HG03039 (cell line): ENCODE measurements around the gene MZT2B.
"Not testable (repeated sequence)": the region's sequence is repeated elsewhere in the genome, so short reads cannot be mapped to it uniquely, and the experiment has no call there.

Source experiments
- ATAC-seq: cut with Tn5 transposase; IDR thresholded peaks from one replicate; pipeline ENCODE4 v1.9.1; 2021; ENCODE audit warnings: mild to moderate bottlenecking, moderate library complexity; ENCODE audit not compliant: unreplicated experiment

MZT2B gene, protein sequence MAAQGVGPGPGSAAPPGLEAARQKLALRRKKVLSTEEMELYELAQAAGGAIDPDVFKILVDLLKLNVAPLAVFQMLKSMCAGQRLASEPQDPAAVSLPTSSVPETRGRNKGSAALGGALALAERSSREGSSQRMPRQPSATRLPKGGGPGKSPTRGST

GRCh38 chr2:130181880-130182682 lies at the start of gene MZT2B:
Gene MZT2B (plus strand): TSS chr2:130182262. CDS start chr2:130182283, 21 bp downstream.
- ATAC-seq: peak; percentile 77

DNA sequence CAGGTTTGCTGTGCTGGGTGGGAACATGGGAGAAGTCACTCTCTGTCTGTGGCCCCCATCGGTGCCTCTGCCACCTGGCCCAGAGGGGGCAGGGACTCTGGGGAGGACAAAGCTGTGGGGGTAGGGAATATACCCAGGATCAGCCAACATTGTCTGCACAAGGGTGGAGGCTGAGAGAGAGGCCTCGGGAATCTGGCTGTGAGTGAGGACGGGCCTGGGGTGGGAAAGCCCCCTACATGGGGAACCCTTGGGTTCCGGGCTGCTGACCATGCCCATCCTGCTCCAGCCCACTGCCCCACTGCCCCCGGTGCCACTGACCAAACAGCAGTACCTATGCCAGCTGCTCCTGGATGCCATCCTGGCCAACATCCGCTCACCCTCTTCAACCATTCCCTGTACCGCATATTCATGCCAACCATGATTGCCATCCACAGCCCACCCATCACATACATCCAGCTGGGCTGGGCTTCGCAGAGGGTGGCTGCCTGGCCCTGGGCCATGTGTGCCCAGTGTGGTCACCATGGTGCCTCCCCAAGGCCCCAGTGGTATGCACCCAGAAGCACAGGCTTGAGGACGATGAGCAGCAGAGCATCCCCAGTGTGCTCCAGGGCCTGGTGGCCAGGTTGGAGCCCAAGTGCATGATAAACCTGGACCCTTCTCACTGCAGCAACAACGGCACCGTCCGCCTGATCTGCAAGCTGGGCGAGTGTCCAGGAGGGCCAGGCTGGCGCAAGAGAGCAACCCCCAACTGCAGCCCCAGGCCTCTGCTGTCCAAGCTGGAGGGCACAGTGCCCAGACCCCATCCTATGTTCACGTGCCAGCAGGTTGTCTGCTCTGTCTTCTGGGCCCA lies 46.1 kb upstream of the MZT2B start:
- ATAC-seq: no peak

DNA sequence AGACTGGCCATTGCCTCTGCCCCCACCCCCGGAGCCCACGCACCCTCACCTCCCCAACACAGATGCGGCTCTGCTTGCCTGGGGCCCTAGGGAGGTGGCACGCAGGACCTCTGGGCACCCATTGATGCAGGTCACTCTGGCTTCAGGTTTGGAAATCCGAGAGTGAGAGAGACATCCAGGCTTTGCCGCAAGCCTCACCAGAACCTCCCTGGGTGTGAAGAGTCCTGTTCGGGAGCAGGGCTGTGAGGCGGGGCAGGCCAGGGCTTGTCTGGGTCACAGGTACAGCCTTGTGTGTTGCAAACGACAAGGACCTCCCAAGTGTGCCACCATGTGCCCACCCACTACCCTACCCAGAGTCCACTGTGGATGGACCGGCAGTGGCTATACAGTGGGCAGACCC lies 45.5 kb upstream of the MZT2B start:
- ATAC-seq: not testable (repeated sequence)

- ATAC-seq: not testable (repeated sequence)
Observed at GRCh38 chr2:130137118-130137517, 44.9 kb upstream of the MZT2B start.

DNA sequence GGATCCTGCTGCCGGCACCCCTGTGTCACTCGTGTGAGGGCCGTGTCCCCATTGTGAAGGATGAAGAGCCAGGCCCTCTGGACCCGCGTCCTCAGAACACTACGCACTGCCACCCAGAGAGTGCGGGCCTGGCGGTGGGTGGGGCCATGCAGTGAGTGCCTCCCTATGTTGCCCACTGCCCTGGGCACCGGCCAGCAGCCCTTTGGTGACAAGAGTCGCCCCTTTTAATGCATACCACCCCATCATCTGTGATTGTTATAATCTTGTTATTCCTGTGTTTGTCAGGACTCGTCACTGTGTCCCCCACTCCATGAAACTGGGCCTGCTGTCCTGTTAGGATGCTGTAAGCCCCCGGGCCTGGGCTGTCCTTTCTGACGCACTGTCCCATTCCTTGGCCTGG lies 43.7 kb upstream of the MZT2B start:
- ATAC-seq: not testable (repeated sequence)

DNA sequence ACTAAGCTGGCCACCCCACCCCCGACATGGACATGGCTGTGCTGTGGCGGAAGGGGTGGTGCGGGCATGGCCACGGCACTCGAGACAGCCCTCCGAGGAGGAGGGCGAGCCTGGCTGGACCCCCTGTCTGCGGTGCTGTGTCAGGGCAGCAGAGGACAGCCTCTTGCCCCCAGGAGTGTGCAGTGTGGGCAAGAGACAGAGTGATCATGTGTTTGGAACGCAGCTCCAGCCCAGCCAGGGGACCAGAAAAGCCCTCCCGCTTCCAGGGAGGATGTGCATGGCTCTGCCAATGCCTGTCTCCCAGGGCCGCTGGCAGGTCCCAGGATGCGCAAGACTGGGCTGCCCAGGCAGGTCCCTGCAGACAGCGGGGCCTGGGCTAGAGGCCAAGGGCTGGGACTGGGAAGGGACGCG lies 43.2 kb upstream of the MZT2B start:
- ATAC-seq: not testable (repeated sequence)

DNA sequence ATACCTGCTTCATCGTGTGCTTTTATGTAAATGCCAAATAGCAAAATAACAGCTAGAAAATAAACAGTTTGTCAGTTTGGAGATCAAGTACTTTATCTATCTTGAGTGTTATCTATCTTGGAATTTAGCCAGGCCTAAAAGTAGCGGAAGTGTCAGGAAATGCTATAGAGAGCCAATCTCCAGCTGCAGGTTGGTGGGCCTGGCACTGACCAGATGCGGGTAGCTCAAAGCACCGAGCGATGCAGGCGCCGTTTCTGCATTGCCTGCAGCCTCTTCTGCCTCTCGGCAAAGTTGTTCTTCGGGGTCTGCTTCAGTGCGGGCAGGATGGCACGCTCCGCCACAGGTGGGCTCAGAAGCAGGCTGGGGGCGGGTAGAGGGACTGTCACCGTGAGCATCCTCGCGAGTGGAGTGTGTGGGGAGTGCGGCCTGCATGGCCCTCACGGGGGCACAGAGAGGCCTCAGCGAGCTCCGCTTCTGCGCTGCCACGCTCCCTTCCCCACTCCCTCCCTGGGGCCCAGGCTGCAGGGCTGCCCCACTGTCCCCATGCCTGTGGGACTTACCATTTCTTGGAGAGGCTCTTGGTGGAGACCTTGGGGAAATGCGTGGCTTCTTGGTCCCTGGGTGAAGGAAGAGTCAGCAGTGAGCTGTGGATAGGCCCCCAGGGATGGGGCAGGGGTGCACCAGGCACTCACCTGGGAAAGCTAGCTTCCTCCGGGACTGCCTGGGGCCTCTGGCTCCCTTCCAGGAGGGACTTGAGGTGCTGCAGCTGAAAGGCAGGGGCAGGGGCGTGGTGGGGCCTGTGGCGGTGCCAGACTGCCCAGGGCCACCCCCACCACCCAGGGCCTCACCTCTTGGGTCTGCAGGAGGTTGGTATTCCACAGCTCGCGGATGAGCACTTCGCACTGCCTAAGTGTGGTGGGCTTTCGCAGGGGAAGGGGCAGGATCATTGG lies 42.5 kb upstream of the MZT2B start:
- ATAC-seq: not testable (repeated sequence)

DNA sequence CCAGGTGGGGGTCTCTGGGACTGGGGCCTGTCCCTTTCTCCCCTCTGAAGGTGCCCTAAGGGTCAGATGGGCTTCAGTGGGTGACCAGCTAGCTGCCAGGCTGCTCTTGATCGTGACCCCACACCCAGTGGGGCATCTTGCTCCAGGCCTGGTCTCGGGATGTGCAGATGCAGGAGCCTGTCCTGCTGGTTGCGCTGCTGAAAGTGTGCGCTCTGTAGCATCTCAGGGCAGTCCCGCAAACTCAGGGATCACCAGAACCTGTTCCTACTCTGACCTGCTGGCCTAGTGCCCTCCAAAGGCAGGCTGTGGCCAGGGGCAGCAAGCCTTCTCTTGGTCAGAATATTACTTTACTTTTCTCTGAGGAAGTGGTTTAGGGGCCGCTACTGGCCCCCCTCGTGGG lies 41.5 kb upstream of the MZT2B start:
- ATAC-seq: not testable (repeated sequence)

GRCh38 chr2:130141002-130141401 lies 41.1 kb upstream of the MZT2B start:
- not testable (repeated sequence) for ATAC-seq

DNA sequence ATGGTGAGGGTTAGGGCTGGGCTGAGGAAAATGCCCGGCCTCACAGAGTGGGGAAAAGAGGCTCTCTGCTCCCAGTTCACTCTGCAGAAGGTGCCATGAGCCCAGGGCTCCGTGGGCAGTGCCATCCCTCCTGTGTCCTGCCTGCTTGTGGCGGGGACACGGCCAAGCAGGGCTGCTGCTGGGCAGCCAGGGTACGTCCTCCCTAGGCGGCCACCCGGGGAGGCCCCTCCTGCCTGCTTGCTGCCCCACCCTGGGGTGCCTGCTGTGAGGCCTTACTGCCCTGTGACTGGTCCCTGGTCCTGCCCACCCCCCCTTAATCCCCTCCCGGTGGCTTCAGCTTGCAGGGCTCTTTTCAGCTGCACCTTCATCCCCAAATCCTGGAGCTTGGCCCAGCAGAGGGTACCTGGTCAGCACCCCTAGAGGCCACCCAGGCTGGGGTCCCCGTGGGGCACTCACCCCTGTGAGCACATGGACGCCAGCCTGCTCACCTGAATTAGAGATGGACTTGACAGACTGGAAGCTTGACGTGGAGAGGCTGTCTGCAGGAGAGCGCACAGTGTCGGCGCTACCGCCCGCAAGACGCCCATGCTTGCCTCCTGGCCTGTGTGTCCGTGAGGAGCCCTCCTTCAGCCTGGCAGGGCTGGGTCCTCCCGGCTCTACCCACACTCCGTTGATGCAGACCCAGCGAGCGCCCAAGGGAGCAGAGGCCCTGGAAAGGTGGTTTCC lies 40.3 kb upstream of the MZT2B start:
- ATAC-seq: not testable (repeated sequence)

GRCh38 chr2:130142396-130143265 lies 39.4 kb upstream of the MZT2B start:
- not testable (repeated sequence) for ATAC-seq

GRCh38 chr2:130143266-130144039 lies 38.6 kb upstream of the MZT2B start:
- ATAC-seq: not testable (repeated sequence)

DNA sequence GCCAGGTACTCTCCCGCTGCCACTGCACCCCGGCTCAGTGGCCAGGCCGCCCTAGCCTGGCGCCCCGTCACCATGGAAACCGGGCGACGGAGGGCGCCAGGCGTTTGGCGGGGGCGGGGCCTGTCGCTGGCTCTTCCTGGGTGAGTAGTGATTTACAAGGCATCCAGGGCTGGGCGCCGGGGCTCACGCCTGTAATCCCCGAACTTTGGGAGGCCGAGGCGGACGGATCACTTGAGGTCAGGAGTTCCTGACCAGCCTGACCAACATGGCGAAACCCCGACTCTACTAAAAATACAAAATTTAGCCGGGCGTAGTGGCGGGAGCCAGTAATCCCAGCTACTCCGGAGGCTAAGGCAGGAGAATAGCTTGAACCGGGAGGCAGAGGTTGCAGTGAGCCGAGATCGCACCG lies 37.1 kb upstream of the MZT2B start, which contains the start of gene CCDC74B:
CCDC74B (minus strand) TSS at position 107 of the 409 bp plus-strand sequence. CDS start 116 bp downstream, outside the sequence.
- peak; percentile 88 for ATAC-seq

- not testable (repeated sequence) for ATAC-seq
Observed at GRCh38 chr2:130148515-130148914, 33.5 kb upstream of the MZT2B start.

DNA sequence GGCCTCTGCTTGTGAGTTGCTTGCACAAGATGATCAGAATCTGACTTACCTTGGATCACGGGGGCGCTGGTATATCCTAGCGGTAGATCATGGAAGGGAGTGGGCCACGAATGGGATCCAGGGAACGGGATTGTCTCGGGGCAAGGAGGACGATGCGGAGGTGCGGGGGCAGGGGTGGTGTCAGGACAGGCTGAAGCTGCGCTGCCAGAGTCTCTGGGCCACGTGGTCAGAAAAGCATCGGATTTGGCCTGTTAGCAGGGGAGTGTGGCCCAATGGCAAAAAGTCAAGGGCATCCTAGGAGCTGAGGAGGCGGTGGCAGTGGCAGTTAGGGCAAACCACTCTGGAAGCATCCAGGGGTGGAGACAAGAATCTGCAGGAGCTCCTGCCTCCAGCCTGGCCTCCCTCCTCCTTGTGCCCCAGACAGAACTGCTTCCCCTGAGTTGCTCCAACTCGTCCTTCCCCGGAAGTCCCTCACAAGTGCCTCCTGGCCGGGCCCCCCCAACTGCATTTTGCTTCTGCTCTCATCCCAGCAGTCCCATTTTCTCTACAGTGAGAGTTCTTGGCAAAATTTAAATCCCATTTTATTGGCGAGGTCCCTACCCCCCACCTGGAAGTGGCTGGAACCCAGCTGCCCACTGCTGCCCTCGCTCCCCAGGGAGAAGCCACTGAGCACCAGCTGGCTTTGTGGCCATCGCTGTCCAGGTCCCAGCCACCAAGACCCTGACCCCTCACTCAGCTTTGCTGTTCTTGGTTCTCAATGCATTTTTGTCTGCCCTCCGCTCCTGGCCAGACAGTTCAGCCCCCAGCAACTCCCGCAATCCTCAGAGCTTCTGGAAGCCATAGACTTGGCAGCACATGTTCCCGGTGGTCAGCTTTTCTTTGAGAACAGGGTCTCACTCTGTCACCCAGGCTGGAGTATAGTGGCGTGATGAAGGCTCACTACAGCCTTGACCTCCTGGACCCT lies 31.6 kb upstream of the MZT2B start:
- ATAC-seq: no peak

DNA sequence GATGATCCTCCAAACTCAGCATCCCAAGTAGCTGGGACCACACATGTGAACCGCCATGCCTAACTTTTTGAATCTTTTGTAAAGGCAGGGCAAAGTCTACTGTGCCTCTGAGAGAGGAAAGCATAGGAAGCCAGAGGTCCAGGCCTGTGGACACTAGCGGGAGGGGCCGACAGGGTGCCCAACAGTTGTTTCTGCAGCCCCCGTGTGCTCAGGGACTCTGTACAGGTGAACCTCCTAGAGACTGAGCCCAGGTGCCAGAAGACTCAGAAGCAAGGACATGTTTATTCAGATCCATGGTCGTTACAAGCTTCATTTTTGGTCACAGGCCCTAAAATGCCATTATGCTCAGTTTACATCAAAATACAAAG lies 30.9 kb upstream of the MZT2B start:
- not testable (repeated sequence) for ATAC-seq
